ENCODE data around the gene SPPL2A.
"Not testable (repeated sequence)": the region's sequence is repeated elsewhere in the genome, so short reads cannot be mapped to it uniquely, and the experiment has no call there.

- TF ChIP-seq POLR2A, CTCF (IDR thresholded peaks at IDR 0.05): not testable (repeated sequence)
These were observed 46.6 kb upstream of the SPPL2A start for GRCh38 chr15:50812181-50812506.

All from heart left ventricle (tissue), 13 donors.